Liver (tissue), 3 donors: Measurements from ENCODE around the gene LIMCH1.

Experiments used
- EGR1 ChIP-seq, 2 donors: IDR thresholded peaks; 2 replicates each; pipeline ENCODE4 v1.6.1; 2016 to 2018; ENCODE audit warnings: antibody characterized with exemption in 2 of 2, low read depth in 2 of 2
- FOXA1 ChIP-seq: IDR thresholded peaks from 2 replicates; pipeline ENCODE4 v1.6.1; 2016; ENCODE audit warnings: antibody characterized with exemption
- TAF1 ChIP-seq: conservative IDR thresholded peaks from 2 replicates; pipeline ENCODE4 v1.6.1; 2016; ENCODE audit warnings: antibody characterized with exemption, mild to moderate bottlenecking
- YY1 ChIP-seq: IDR thresholded peaks from 2 replicates; pipeline ENCODE4 v1.6.1; 2016; ENCODE audit warnings: antibody characterized with exemption, mild to moderate bottlenecking
- TF ChIP-seq, protein P1 (sequence below): fragments of 150-350 bp; IDR thresholded peaks from 2 replicates; pipeline ENCODE4 v1.5.1; 2017; ENCODE audit warnings: improper control_type of control experiment, low read depth, low read length; ENCODE audit not compliant: missing input control
- TF ChIP-seq, protein P2 (sequence below): IDR thresholded peaks from 2 replicates; pipeline ENCODE4 v1.6.1; 2016; ENCODE audit warnings: antibody characterized with exemption, mild to moderate bottlenecking
- TF ChIP-seq, protein P3 (sequence below): IDR thresholded peaks from 2 replicates; pipeline ENCODE4 v1.6.1; 2016; ENCODE audit warnings: antibody characterized with exemption
- TF ChIP-seq, protein P4 (sequence below): IDR thresholded peaks from 2 replicates; pipeline ENCODE4 v1.6.1; 2016; ENCODE audit warnings: antibody characterized with exemption
- donor health status: healthy.
- donor health status: healthy.

DNA sequence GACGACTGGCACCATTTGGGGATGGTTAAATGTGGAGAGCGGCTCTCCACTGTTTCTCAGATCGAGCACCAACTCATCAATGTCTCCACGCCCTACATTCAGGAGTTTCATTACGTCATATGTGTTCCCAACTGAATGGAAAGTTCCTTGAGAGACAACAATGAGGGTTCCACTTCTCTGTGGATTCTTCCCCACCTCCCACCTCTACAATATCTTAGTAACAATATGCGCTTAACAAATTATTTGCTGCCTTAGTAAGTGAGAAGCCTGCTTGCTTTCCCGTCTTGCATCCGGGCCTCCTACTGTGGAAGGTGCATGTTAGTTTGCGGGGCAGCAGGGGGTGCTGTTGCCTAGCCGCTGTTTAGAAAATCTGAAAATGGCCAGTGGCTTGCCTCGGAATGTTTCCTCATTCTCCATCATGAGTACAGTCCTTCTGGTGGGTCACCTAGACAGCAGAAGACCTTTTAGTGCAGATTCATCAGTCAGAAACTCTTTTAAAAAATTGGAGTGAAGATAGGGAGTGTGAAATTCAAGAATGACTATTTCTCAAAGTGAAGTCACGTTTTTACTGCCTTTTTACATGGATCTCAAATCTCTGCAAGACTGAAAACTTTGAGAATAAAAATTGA, 154.9 kb downstream of the LIMCH1 start:
- TF ChIP-seq, protein P1, sequence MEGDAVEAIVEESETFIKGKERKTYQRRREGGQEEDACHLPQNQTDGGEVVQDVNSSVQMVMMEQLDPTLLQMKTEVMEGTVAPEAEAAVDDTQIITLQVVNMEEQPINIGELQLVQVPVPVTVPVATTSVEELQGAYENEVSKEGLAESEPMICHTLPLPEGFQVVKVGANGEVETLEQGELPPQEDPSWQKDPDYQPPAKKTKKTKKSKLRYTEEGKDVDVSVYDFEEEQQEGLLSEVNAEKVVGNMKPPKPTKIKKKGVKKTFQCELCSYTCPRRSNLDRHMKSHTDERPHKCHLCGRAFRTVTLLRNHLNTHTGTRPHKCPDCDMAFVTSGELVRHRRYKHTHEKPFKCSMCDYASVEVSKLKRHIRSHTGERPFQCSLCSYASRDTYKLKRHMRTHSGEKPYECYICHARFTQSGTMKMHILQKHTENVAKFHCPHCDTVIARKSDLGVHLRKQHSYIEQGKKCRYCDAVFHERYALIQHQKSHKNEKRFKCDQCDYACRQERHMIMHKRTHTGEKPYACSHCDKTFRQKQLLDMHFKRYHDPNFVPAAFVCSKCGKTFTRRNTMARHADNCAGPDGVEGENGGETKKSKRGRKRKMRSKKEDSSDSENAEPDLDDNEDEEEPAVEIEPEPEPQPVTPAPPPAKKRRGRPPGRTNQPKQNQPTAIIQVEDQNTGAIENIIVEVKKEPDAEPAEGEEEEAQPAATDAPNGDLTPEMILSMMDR = peak; percentile 89
- TF ChIP-seq EGR1 (IDR thresholded peaks at IDR 0.05; ENCODE audit: low read depth in 2 of 2) = no peak
- TF ChIP-seq, protein P2, sequence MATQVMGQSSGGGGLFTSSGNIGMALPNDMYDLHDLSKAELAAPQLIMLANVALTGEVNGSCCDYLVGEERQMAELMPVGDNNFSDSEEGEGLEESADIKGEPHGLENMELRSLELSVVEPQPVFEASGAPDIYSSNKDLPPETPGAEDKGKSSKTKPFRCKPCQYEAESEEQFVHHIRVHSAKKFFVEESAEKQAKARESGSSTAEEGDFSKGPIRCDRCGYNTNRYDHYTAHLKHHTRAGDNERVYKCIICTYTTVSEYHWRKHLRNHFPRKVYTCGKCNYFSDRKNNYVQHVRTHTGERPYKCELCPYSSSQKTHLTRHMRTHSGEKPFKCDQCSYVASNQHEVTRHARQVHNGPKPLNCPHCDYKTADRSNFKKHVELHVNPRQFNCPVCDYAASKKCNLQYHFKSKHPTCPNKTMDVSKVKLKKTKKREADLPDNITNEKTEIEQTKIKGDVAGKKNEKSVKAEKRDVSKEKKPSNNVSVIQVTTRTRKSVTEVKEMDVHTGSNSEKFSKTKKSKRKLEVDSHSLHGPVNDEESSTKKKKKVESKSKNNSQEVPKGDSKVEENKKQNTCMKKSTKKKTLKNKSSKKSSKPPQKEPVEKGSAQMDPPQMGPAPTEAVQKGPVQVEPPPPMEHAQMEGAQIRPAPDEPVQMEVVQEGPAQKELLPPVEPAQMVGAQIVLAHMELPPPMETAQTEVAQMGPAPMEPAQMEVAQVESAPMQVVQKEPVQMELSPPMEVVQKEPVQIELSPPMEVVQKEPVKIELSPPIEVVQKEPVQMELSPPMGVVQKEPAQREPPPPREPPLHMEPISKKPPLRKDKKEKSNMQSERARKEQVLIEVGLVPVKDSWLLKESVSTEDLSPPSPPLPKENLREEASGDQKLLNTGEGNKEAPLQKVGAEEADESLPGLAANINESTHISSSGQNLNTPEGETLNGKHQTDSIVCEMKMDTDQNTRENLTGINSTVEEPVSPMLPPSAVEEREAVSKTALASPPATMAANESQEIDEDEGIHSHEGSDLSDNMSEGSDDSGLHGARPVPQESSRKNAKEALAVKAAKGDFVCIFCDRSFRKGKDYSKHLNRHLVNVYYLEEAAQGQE = no peak
- no peak for TF ChIP-seq YY1
- TF ChIP-seq, protein P3, sequence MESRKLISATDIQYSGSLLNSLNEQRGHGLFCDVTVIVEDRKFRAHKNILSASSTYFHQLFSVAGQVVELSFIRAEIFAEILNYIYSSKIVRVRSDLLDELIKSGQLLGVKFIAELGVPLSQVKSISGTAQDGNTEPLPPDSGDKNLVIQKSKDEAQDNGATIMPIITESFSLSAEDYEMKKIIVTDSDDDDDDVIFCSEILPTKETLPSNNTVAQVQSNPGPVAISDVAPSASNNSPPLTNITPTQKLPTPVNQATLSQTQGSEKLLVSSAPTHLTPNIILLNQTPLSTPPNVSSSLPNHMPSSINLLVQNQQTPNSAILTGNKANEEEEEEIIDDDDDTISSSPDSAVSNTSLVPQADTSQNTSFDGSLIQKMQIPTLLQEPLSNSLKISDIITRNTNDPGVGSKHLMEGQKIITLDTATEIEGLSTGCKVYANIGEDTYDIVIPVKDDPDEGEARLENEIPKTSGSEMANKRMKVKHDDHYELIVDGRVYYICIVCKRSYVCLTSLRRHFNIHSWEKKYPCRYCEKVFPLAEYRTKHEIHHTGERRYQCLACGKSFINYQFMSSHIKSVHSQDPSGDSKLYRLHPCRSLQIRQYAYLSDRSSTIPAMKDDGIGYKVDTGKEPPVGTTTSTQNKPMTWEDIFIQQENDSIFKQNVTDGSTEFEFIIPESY = no peak
- TF ChIP-seq TAF1 = no peak
- TF ChIP-seq FOXA1 = no peak
- TF ChIP-seq, protein P4, sequence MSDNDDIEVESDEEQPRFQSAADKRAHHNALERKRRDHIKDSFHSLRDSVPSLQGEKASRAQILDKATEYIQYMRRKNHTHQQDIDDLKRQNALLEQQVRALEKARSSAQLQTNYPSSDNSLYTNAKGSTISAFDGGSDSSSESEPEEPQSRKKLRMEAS = no peak
